HepG2 (cell line): ENCODE measurements around the gene NDRG2. TPM values are rescaled to one million over a fixed set of nuclear protein-coding genes. Genes with fewer than 3 reads are reported as not detected.

ENCODE experiments used
- CEBPB ChIP-seq: IDR thresholded peaks from 2 replicates; pipeline ENCODE4 v1.6.1; 2011; ENCODE audit warnings: low read depth, low read length, improper control_type of control experiment, borderline replicate concordance
- DR1 ChIP-seq: sonication (generic); formaldehyde crosslinking; IDR thresholded peaks from 2 replicates; pipeline ENCODE4 v1.8.0; 2021; ENCODE audit warnings: mild to moderate bottlenecking, missing genetic modification reagents, inconsistent platforms
- FOXC1 ChIP-seq: sonication (generic); formaldehyde crosslinking; IDR thresholded peaks from 2 replicates; pipeline ENCODE4 v1.8.0; 2022; ENCODE audit warnings: mild to moderate bottlenecking, missing genetic modification reagents, borderline replicate concordance
- HIVEP1 ChIP-seq: sonication (generic); formaldehyde crosslinking; IDR thresholded peaks from 2 replicates; pipeline ENCODE4 v1.4.0; 2020; ENCODE audit warnings: mild to moderate bottlenecking, missing genetic modification reagents
- HNRNPLL ChIP-seq: fragments of 200-400 bp; formaldehyde crosslinking; IDR thresholded peaks from 2 replicates; pipeline ENCODE4 v1.6.1; 2017; ENCODE audit warnings: mild to moderate bottlenecking, low read depth, low read length; ENCODE audit not compliant: poor library complexity, severe bottlenecking
- POLR2AphosphoS2 ChIP-seq: IDR thresholded peaks from 2 replicates; pipeline ENCODE4 v1.6.1; 2011; ENCODE audit warnings: low read depth, low read length, improper control_type of control experiment
- RERE ChIP-seq: IDR thresholded peaks from 2 replicates; pipeline ENCODE4 v1.6.1; 2016; ENCODE audit warnings: low read depth, missing genetic modification reagents, missing compliant biosample characterization
- XBP1 ChIP-seq: sonication (generic); formaldehyde crosslinking; IDR thresholded peaks from 2 replicates; pipeline ENCODE4 v1.5.0; 2020; ENCODE audit warnings: missing genetic modification reagents
- ZBTB44 ChIP-seq: sonication (generic); formaldehyde crosslinking; IDR thresholded peaks from 2 replicates; pipeline ENCODE4 v1.4.0; 2020; ENCODE audit warnings: missing genetic modification reagents
- ZKSCAN5 ChIP-seq: sonication (generic); formaldehyde crosslinking; IDR thresholded peaks from 2 replicates; pipeline ENCODE4 v1.5.1; 2020; ENCODE audit warnings: mild to moderate bottlenecking, missing genetic modification reagents
- ZMYM2 ChIP-seq: sonication (generic); formaldehyde crosslinking; IDR thresholded peaks from 2 replicates; pipeline ENCODE4 v1.8.0; 2022; ENCODE audit warnings: mild to moderate bottlenecking, missing genetic modification reagents
- ZNF383 ChIP-seq: sonication (generic); formaldehyde crosslinking; IDR thresholded peaks from 2 replicates; pipeline ENCODE4 v1.4.0; 2020; ENCODE audit warnings: missing genetic modification reagents, mild to moderate bottlenecking, borderline replicate concordance
- ZNF563 ChIP-seq: sonication (generic); formaldehyde crosslinking; IDR thresholded peaks from 2 replicates; pipeline ENCODE4 v1.8.0; 2022; ENCODE audit warnings: mild to moderate bottlenecking, moderate library complexity, missing genetic modification reagents
- ZNF577 ChIP-seq: sonication (generic); formaldehyde crosslinking; IDR thresholded peaks from 2 replicates; pipeline ENCODE4 v1.4.0; 2020; ENCODE audit warnings: mild to moderate bottlenecking, low read depth, missing genetic modification reagents, borderline replicate concordance
- ZNF720 ChIP-seq: sonication (generic); formaldehyde crosslinking; IDR thresholded peaks from 2 replicates; pipeline ENCODE4 v1.4.0; 2020; ENCODE audit warnings: missing genetic modification reagents
- ZNF792 ChIP-seq: IDR thresholded peaks from 2 replicates; pipeline ENCODE4 v1.6.1; 2016
- polyA plus RNA-seq, 8 experiments: library from polyadenylated mRNA; depleted of rRNA in 3 of 8; stranded (reverse) in 7 of 8; unstranded in 1 of 8; fragments of >200 nt; fragmentation: Illumina TruSeq in 4 of 8; extraction: Trizol in 4 of 8; gene quantifications; 2 replicates each; pipeline versions ENCODE4 v1.2.1 to v1.2.3, GENCODE V29; 2011 to 2016; ENCODE audit warnings: low read depth in 4 of 8, missing spikeins in 1 of 8, mixed read lengths in 1 of 8; ENCODE audit not compliant: insufficient read depth in 1 of 8
- total RNA-seq, 5 experiments: library from RNA; depleted of rRNA; stranded (reverse); fragments of >200 nt; fragmentation: Illumina TruSeq; extraction: Trizol; gene quantifications; 2 replicates each; pipeline ENCODE4 v1.2.3, GENCODE V29; 2016; ENCODE audit warnings: low read depth in 1 of 5
- TF ChIP-seq, protein P1 (sequence below), 2 experiments: fragments of 450-650 bp in 1 of 2; sonication (generic) in 1 of 2; formaldehyde crosslinking; IDR thresholded peaks; 2 replicates each; pipeline versions ENCODE4 v1.5.0 to v1.8.0; 2020 to 2022; ENCODE audit warnings: mild to moderate bottlenecking in 1 of 2, missing genetic modification reagents in 1 of 2
- TF ChIP-seq, protein P2 (sequence below): sonication (generic); formaldehyde crosslinking; IDR thresholded peaks from 2 replicates; pipeline ENCODE4 v1.5.1; 2020; ENCODE audit warnings: missing genetic modification reagents, mild to moderate bottlenecking, borderline replicate concordance

The NDRG2 gene
- total and polyA plus RNA-seq, 2 of the 13 experiments (the other 11 are each of a cell fraction or from before 2014, with no cell fraction given): 27.2 to 189 TPM

DNA sequence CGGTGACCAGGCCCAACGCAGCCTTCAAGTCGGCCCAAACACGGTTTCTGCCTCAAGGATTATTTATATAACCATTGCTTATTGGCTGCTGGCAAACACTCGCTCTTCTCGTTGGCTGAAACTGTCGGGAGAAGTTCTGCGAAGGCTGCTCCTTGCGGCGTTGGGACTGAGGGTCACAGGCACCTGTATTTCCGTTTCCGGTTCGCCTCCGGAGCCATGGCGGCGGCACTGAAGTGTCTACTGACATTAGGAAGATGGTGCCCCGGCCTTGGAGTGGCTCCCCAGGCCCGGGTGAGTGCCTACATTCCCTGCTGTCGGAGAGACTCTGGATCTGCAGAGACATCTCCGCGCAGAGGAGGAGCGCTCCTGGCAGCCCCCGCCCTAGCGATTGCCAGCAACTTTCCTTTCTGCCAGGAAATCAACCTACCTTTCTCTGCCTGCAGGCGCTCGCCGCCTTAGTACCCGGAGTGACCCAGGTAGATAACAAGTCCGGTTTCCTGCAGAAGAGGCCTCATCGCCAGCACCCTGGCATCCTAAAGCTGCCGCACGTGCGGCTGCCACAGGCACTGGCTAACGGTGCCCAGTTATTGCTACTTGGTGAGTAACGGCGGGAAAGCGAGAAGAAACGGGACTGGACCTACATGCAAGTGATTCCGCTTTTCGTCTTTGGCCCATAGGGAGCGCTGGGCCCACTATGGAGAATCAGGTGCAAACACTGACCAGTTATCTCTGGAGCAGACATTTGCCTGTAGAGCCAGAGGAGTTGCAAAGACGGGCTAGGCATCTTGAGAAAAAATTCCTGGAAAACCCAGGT is 34.9 kb downstream of the NDRG2 start, which contains the start of gene METTL17 (continued):
- TF ChIP-seq RERE (CRISPR knock-in tag) (no peak), CEBPB (no peak), XBP1 (CRISPR knock-in tag) (no peak), ZMYM2 (CRISPR knock-in tag) (no peak), ZKSCAN5 (CRISPR knock-in tag) (0 out of 2 replicates have a peak, but pooled peaks have one; percentile 57), ZBTB44 (CRISPR knock-in tag) (no peak), HIVEP1 (CRISPR knock-in tag) (0 out of 2 replicates have a peak, but pooled peaks have one; percentile 47), ZNF383 (CRISPR knock-in tag) (no peak), POLR2AphosphoS2 (no peak), HNRNPLL (peak; percentile 30), FOXC1 (CRISPR knock-in tag) (peak; percentile 89), ZNF563 (peak; percentile 73), ZNF577 (CRISPR knock-in tag) (no peak), ZNF720 (CRISPR knock-in tag) (no peak), DR1 (CRISPR knock-in tag) (no peak; the same call in 1 of the 2 replicates), ZNF792 (peak; percentile 37; the same call in 1 of the 2 replicates)
- TF ChIP-seq, protein P1, sequence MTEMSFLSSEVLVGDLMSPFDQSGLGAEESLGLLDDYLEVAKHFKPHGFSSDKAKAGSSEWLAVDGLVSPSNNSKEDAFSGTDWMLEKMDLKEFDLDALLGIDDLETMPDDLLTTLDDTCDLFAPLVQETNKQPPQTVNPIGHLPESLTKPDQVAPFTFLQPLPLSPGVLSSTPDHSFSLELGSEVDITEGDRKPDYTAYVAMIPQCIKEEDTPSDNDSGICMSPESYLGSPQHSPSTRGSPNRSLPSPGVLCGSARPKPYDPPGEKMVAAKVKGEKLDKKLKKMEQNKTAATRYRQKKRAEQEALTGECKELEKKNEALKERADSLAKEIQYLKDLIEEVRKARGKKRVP (CRISPR knock-in tag; IDR thresholded peaks at IDR 0.05): no peak
- TF ChIP-seq, protein P2, sequence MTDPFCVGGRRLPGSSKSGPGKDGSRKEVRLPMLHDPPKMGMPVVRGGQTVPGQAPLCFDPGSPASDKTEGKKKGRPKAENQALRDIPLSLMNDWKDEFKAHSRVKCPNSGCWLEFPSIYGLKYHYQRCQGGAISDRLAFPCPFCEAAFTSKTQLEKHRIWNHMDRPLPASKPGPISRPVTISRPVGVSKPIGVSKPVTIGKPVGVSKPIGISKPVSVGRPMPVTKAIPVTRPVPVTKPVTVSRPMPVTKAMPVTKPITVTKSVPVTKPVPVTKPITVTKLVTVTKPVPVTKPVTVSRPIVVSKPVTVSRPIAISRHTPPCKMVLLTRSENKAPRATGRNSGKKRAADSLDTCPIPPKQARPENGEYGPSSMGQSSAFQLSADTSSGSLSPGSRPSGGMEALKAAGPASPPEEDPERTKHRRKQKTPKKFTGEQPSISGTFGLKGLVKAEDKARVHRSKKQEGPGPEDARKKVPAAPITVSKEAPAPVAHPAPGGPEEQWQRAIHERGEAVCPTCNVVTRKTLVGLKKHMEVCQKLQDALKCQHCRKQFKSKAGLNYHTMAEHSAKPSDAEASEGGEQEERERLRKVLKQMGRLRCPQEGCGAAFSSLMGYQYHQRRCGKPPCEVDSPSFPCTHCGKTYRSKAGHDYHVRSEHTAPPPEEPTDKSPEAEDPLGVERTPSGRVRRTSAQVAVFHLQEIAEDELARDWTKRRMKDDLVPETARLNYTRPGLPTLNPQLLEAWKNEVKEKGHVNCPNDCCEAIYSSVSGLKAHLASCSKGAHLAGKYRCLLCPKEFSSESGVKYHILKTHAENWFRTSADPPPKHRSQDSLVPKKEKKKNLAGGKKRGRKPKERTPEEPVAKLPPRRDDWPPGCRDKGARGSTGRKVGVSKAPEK (CRISPR knock-in tag): peak; percentile 57; the same call in 1 of the 2 replicates
